CD1c-positive myeloid dendritic cell (primary cell): ENCODE data around the gene MPZ.
"Not testable (repeated sequence)": the region's sequence is repeated elsewhere in the genome, so short reads cannot be mapped to it uniquely, and the experiment has no call there.

ENCODE experiments used
- DNase-seq: peaks from one replicate; pipeline ENCODE4 v3.0.0-alpha.2; 2016; ENCODE audit errors: extremely low spot score

Gene MPZ

DNA sequence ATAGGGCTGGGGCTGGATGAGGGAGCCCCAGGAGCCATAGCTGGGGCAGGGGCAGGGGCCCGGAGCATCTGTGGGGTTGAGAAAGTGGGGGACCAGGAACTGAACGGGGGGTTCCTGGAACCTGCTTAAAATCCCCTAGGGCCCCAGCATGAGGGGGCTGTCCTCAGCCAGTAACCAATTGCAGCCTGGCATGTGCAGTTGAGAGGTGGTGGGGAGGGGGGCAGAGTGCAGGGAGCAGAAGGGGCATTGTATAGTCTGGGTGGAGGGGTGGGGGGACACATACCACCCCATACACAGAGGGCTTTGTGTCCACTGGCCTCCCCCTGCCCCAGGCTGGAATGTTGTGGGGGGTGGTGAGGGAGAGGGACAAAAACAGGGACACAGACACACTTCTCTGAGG lies at the start of gene MPZ:
Gene MPZ (minus strand): TSS at position 101 of the 400 bp plus-strand sequence. CDS start 63 bp downstream, at position 38.
- DNase-seq, result no peak

- peak; percentile 84 for DNase-seq
These were observed 49.5 kb upstream of the MPZ start for GRCh38 chr1:161359291-161359690.

- no peak for DNase-seq
These were observed 47.3 kb upstream of the MPZ start for GRCh38 chr1:161357073-161357472.

DNA sequence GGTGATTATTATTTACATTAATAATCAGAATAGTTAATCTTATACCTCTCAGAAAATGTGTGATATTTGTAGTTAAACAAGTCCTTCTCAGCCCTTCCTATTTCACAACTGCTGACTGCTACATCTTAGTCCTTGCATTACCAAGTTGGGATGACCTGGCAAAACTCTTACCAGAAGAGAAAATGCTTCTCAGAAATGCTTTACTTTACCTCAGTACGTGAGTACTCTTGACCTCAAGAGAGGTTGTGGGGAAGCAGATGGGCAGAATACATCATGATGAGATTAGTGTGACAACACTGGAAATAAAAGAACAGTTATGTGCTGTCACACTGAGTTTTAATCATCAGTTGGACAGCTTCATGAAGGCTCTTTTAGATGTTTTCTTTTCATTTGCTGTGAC lies 41.7 kb upstream of the MPZ start:
- peak; percentile 3 for DNase-seq

DNA sequence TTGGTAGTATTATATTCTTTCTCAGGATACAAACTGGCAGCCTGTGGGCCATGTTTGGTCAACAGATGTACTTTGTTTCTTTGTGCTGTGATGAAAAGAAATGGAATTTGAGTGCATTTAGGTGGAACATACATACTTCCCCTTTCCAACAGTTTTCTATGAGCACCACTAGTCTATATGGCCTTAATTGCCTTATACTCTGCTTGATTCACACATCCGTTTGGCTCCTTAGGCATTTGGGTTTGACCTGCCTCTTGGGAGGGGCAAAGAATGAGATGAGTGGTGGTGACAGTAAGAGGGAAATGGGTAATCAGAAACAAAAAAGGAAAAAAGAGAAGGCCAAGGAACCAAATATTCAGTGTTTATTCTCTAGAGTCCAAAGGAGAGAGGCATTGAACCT lies 40.9 kb upstream of the MPZ start:
- peak; percentile 3 for DNase-seq

DNA sequence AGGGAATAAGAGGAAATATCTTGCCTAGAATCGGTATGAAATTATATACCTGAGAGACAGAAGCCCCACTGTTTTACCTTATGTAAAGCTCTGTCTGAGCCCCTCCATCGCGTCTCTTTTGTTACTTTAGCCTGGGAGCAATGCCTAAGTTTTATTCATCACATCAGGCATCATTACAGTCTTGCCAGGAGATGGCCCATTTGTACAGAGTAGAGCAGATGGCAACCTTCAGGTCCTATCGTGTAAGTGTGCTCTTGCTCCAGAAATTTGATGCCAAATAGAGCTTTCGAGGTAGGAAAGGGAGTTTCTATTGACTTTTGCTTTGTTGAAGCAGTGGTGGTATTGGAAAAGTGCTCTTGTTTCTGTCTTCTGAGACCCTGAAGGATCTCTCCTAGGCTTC lies 33.1 kb upstream of the MPZ start:
- DNase-seq, result no peak

- no peak for DNase-seq
These were observed 32.4 kb upstream of the MPZ start for GRCh38 chr1:161342177-161342576.

- no peak for DNase-seq
These were observed 26.0 kb upstream of the MPZ start for GRCh38 chr1:161335796-161336195.

DNA sequence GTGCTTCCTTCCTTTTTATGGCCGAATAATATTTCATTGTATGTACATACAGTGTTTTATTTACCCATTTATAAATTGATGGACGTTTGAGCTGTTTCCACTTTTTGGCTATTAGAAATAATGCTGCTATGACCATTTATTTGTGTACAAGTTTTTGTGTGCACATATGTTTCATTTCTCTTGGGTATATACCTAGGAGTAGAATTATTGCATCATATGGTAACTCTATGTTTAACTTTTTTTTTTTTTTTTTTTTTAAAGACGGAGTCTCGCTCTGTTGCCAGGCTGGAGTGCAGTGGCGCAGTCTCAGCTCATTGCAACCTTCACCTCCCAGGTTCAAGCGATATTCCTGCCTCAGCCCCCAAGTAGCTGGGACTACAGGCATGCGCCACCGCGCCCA lies 23.4 kb upstream of the MPZ start:
- no peak for DNase-seq

- DNase-seq, result no peak
These were observed 20.6 kb upstream of the MPZ start for GRCh38 chr1:161330346-161330745.

DNA sequence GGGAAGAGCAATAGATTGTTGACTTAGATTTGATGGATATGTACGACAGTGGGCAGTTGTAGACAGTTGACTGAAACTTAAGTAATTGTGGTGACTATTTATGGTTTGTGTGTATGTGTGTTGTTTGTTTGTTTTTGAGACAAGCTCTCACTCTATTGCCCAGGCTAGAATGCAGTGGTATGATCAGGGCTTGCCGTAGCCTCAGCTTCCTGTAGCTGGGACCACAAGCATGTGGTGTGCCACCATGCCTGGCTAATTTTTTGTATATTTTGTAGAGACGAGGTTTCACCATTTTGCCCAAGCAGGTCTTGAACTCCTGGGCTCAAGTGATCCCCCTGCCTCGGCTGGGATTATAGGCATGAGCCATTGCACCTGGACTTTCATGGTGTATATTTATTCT lies 14.3 kb upstream of the MPZ start:
- DNase-seq, result no peak

DNA sequence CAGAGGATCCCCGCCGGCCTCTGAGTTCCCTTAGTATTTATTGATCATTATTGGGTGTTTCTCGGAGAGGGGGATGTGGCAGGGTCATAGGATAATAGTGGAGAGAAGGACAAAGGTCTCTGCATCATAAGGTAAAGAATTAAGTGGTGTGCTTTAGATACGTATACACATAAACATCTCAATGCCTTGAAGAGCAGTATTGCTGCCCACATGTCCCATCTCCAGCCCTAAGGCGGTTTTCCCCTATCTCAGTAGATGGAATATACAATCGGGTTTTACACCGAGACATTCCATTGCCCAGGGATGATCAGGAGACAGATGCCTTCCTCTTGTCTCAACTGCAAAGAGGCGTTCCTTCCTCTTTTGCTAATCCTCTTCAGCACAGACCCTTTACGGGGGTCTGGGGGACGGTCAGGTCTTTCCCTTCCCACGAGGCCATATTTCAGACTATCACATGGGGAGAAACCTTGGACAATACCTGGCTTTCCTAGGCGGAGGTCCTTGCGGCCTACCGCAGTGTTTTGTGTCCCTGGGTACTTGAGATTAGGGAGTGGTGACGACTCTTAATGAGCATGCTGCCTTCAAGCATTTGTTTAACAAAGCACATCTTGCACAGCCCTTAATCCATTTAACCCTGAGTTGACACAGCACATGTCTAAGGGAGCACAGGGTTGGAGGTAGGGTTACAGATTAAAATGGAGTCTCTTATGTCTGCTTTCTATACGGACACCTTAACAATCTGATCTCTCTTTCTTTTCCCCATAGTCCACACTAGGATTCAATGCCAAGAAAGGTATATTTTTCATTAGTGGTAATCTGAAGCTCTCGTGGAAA lies 6.3 kb upstream of the MPZ start:
- DNase-seq, result not testable (repeated sequence)

DNA sequence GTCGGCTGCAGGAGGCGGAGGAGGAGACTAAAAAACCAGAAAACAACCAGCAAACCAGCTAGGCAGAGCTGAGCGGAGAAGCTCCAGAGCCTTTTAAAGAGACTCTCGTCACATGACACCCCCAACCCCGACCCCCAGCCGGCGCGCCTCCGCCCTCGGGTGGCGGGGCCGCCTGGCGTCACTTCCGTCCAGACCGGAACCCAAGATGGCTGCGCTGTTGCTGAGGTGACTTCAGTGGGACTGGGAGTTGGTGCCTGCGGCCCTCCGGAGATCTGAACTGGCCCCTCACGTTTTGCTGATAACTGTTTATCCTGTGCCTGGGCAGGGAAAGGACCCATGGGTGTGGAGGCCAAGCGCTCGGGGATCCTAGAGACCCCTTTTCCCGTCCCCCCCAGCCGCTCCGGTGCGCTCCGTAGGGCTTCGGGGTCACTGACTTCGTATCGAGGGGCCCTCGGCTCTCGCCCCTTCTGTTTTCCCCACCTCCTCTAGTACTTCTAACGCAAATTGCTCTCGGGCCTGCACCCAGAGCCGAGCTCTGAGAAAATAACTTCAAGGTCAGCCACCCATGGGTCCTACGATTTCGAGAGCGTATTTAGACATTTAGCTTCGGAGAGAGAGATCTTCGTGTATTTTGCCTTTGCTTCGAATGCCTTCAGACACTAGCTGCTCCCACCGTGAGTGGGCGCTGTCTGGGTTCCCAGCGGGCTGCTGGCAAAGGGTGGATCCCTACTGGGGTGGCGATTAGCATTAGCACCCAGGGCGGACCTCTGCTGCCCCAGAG lies 4.6 kb upstream of the MPZ start, which contains the start of gene SDHC:
Gene SDHC (plus strand): TSS at position 181 of the 781 bp plus-strand sequence. CDS start 25 bp downstream, at position 206.
- DNase-seq, result peak; percentile 95

- peak; percentile 40 for DNase-seq
These were observed 3.9 kb upstream of the MPZ start for GRCh38 chr1:161313554-161314200.

DNA sequence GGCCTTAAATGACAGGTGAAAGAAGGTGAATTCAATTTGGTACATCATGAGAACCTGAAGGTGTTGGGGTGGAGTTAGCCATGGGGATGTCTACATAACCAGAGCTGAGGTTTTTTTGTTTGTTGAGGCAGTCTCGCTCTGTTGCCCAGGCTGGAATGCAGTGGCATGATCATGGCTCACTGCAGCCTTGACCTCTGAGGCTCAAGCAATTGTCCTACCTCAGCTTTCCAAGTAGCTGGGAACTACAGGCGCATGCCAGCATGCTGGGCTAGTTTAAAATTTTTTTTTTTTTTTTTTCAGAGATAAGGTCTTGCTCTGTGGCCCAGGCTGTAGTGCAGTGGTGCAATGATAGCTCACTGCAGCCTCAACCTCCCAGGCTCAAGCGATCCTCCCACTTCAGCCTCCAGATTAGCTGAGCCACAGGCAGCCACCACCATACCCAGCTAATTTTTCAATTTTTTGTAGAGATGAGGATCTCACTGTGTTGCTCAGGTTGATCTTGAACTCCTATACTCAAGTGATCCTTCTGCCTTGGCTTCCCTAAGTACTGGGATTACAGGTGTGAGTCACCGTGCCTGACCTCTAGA lies 1.9 kb upstream of the MPZ start:
- DNase-seq, result no peak

- no peak for DNase-seq
These were observed 1.7 kb downstream of the MPZ start for GRCh38 chr1:161307892-161308638.

GRCh38 chr1:161307230-161307768 lies 2.5 kb downstream of the MPZ start:
- peak; percentile 39 for DNase-seq

DNA sequence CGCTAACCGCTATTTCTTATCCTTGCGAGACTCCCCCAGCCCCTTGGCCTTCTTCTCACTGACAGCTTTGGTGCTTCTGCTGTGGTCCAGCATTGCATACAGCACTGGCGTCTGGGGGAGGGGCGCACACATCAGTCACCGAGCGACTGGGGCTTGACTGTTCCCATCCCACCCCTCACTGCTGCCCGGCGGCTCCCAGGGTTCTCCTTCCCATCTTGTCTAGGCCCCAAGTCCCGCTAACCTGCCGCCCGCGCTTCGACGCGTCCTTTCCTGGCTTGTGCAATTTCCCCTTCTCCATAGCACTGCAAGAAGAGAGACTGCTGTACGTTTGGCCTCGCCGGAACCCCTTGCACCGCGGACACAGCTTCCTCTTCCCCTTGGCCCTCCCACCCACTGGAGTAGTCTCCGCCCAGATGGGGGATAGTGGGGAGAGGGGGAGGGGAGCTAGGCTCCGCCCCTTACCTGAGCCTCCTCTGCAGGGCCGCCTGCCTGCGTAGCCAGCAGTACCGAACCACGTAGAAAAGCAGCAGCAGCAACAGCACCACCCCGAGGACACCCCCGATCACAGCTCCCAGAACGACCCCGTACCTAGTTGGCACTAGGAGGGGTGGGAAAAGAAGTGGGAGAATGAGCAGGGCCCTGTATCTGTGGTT lies 3.8 kb downstream of the MPZ start:
- DNase-seq, result peak; percentile 94

- no peak for DNase-seq
These were observed 4.6 kb downstream of the MPZ start for GRCh38 chr1:161304927-161305866.
